ENCODE measurements around the gene COL18A1.

Gene COL18A1

GRCh38 chr21:45457161-45457831 lies 52.3 kb downstream of the COL18A1 start:
- Histone ChIP-seq H3K27ac (ENCODE audit: low read depth, low read length) (no peak overlapping the region), H3K36me3 (ENCODE audit: control insufficient read depth in 1 of 2, insufficient read depth in 2 of 2, low read length in 2 of 2) (no peaks in the 10 kb centered on the region), H3K27me3 (ENCODE audit: control insufficient read depth in 1 of 2, insufficient read depth in 2 of 2, low read length in 2 of 2) (peaks cover 0 to 5% of the 10 kb centered on the region in 2 donors), H3K9me3 (ENCODE audit: control insufficient read depth in 1 of 2, low read length in 2 of 2) (peaks cover 0 to 2% of the 10 kb centered on the region in 2 donors), H3K4me1 (ENCODE audit: control insufficient read depth in 1 of 2, insufficient read depth in 2 of 2, low read length in 2 of 2) (peaks cover 0 to 11% of the 10 kb centered on the region in 2 donors), H3K4me3 (ENCODE audit: low read depth in 1 of 2, low read length in 2 of 2) (peak overlapping the region in 1 of 2 donors; percentile 10), H3K9ac (ENCODE audit: low read depth in 1 of 2, low read length in 2 of 2) (no peak overlapping the region)

- no peak overlapping the region for H3K4me3 ChIP-seq (ENCODE audit: low read depth in 1 of 2, low read length in 2 of 2)
- peaks cover 0 to 2% of the 10 kb centered on the region in 2 donors for H3K9me3 ChIP-seq (ENCODE audit: control insufficient read depth in 1 of 2, low read length in 2 of 2)
- peaks cover 0 to 11% of the 10 kb centered on the region in 2 donors for H3K4me1 ChIP-seq (ENCODE audit: control insufficient read depth in 1 of 2, insufficient read depth in 2 of 2, low read length in 2 of 2)
- H3K36me3 ChIP-seq (ENCODE audit: control insufficient read depth in 1 of 2, insufficient read depth in 2 of 2, low read length in 2 of 2) = no peaks in the 10 kb centered on the region
- H3K27ac ChIP-seq (ENCODE audit: low read depth, low read length) = no peak overlapping the region
- H3K9ac ChIP-seq (ENCODE audit: low read depth in 1 of 2, low read length in 2 of 2) = no peak overlapping the region
- H3K27me3 ChIP-seq (ENCODE audit: control insufficient read depth in 1 of 2, insufficient read depth in 2 of 2, low read length in 2 of 2) = peaks cover 0 to 5% of the 10 kb centered on the region in 2 donors
Measured at GRCh38 chr21:45457832-45458172, 52.8 kb downstream of the COL18A1 start.

GRCh38 chr21:45458281-45459170 lies 53.6 kb downstream of the COL18A1 start:
- H3K27me3 ChIP-seq (ENCODE audit: control insufficient read depth in 1 of 2, insufficient read depth in 2 of 2, low read length in 2 of 2) = peaks cover 0 to 5% of the 10 kb centered on the region in 2 donors
- no peak overlapping the region for H3K4me3 ChIP-seq (ENCODE audit: low read depth in 1 of 2, low read length in 2 of 2)
- H3K9ac ChIP-seq (ENCODE audit: low read depth in 1 of 2, low read length in 2 of 2) = no peak overlapping the region
- H3K36me3 ChIP-seq (ENCODE audit: control insufficient read depth in 1 of 2, insufficient read depth in 2 of 2, low read length in 2 of 2) = no peaks in the 10 kb centered on the region
- H3K9me3 ChIP-seq (ENCODE audit: control insufficient read depth in 1 of 2, low read length in 2 of 2) = peaks cover 0 to 2% of the 10 kb centered on the region in 2 donors
- H3K4me1 ChIP-seq (ENCODE audit: control insufficient read depth in 1 of 2, insufficient read depth in 2 of 2, low read length in 2 of 2) = peaks cover 0 to 11% of the 10 kb centered on the region in 2 donors
- no peak overlapping the region for H3K27ac ChIP-seq (ENCODE audit: low read depth, low read length)

GRCh38 chr21:45459171-45460010 lies 54.4 kb downstream of the COL18A1 start:
- peaks cover 0 to 2% of the 10 kb centered on the region in 2 donors for H3K9me3 ChIP-seq (ENCODE audit: control insufficient read depth in 1 of 2, low read length in 2 of 2)
- H3K9ac ChIP-seq (ENCODE audit: low read depth in 1 of 2, low read length in 2 of 2) = no peak overlapping the region
- peaks cover 0 to 9% of the 10 kb centered on the region in 2 donors for H3K4me1 ChIP-seq (ENCODE audit: control insufficient read depth in 1 of 2, insufficient read depth in 2 of 2, low read length in 2 of 2)
- H3K36me3 ChIP-seq (ENCODE audit: control insufficient read depth in 1 of 2, insufficient read depth in 2 of 2, low read length in 2 of 2) = no peaks in the 10 kb centered on the region
- H3K27me3 ChIP-seq (ENCODE audit: control insufficient read depth in 1 of 2, insufficient read depth in 2 of 2, low read length in 2 of 2) = peaks cover 0 to 1% of the 10 kb centered on the region in 2 donors
- H3K27ac ChIP-seq (ENCODE audit: low read depth, low read length) = no peak overlapping the region
- no peak overlapping the region for H3K4me3 ChIP-seq (ENCODE audit: low read depth in 1 of 2, low read length in 2 of 2)

- Histone ChIP-seq H3K36me3 (ENCODE audit: control insufficient read depth in 1 of 2, insufficient read depth in 2 of 2, low read length in 2 of 2) (no peaks in the 10 kb centered on the region), H3K9ac (ENCODE audit: low read depth in 1 of 2, low read length in 2 of 2) (no peak overlapping the region), H3K27ac (ENCODE audit: low read depth, low read length) (no peak overlapping the region), H3K4me3 (ENCODE audit: low read depth in 1 of 2, low read length in 2 of 2) (no peak overlapping the region), H3K27me3 (ENCODE audit: control insufficient read depth in 1 of 2, insufficient read depth in 2 of 2, low read length in 2 of 2) (no peaks in the 10 kb centered on the region), H3K9me3 (ENCODE audit: control insufficient read depth in 1 of 2, low read length in 2 of 2) (peaks cover 0 to 2% of the 10 kb centered on the region in 2 donors), H3K4me1 (ENCODE audit: control insufficient read depth in 1 of 2, insufficient read depth in 2 of 2, low read length in 2 of 2) (peaks cover 0 to 7% of the 10 kb centered on the region in 2 donors)
Measured at GRCh38 chr21:45460011-45460565, 55.1 kb downstream of the COL18A1 start.

- no peak overlapping the region for H3K4me3 ChIP-seq (ENCODE audit: low read depth in 1 of 2, low read length in 2 of 2)
- H3K27me3 ChIP-seq (ENCODE audit: control insufficient read depth in 1 of 2, insufficient read depth in 2 of 2, low read length in 2 of 2) = no peaks in the 10 kb centered on the region
Measured at GRCh38 chr21:45460611-45461368, 55.8 kb downstream of the COL18A1 start.

GRCh38 chr21:45461369-45461750 lies 56.4 kb downstream of the COL18A1 start:
- Histone ChIP-seq H3K27ac (ENCODE audit: low read depth, low read length) (no peak overlapping the region), H3K4me3 (ENCODE audit: low read depth in 1 of 2, low read length in 2 of 2) (no peak overlapping the region), H3K4me1 (ENCODE audit: control insufficient read depth in 1 of 2, insufficient read depth in 2 of 2, low read length in 2 of 2) (peaks cover 0 to 5% of the 10 kb centered on the region in 2 donors), H3K27me3 (ENCODE audit: control insufficient read depth in 1 of 2, insufficient read depth in 2 of 2, low read length in 2 of 2) (no peaks in the 10 kb centered on the region), H3K9me3 (ENCODE audit: control insufficient read depth in 1 of 2, low read length in 2 of 2) (peaks cover 0 to 2% of the 10 kb centered on the region in 2 donors), H3K36me3 (ENCODE audit: control insufficient read depth in 1 of 2, insufficient read depth in 2 of 2, low read length in 2 of 2) (no peaks in the 10 kb centered on the region), H3K9ac (ENCODE audit: low read depth in 1 of 2, low read length in 2 of 2) (no peak overlapping the region)

More at GRCh38 chr21:45460611-45461368, 55.8 kb downstream of the COL18A1 start:
- Histone ChIP-seq H3K9ac (ENCODE audit: low read depth in 1 of 2, low read length in 2 of 2) (no peak overlapping the region), H3K27ac (ENCODE audit: low read depth, low read length) (no peak overlapping the region), H3K36me3 (ENCODE audit: control insufficient read depth in 1 of 2, insufficient read depth in 2 of 2, low read length in 2 of 2) (no peaks in the 10 kb centered on the region), H3K4me1 (ENCODE audit: control insufficient read depth in 1 of 2, insufficient read depth in 2 of 2, low read length in 2 of 2) (peaks cover 0 to 5% of the 10 kb centered on the region in 2 donors), H3K9me3 (ENCODE audit: control insufficient read depth in 1 of 2, low read length in 2 of 2) (peaks cover 0 to 2% of the 10 kb centered on the region in 2 donors)

- Histone ChIP-seq H3K27me3 (ENCODE audit: control insufficient read depth in 1 of 2, insufficient read depth in 2 of 2, low read length in 2 of 2) (no peaks in the 10 kb centered on the region), H3K27ac (ENCODE audit: low read depth, low read length) (no peak overlapping the region), H3K9me3 (ENCODE audit: control insufficient read depth in 1 of 2, low read length in 2 of 2) (peaks cover 0 to 2% of the 10 kb centered on the region in 2 donors), H3K4me1 (ENCODE audit: control insufficient read depth in 1 of 2, insufficient read depth in 2 of 2, low read length in 2 of 2) (peaks cover 0 to 5% of the 10 kb centered on the region in 2 donors), H3K9ac (ENCODE audit: low read depth in 1 of 2, low read length in 2 of 2) (no peak overlapping the region), H3K36me3 (ENCODE audit: control insufficient read depth in 1 of 2, insufficient read depth in 2 of 2, low read length in 2 of 2) (no peaks in the 10 kb centered on the region), H3K4me3 (ENCODE audit: low read depth in 1 of 2, low read length in 2 of 2) (no peak overlapping the region)
Measured at GRCh38 chr21:45461806-45462341, 56.9 kb downstream of the COL18A1 start.

GRCh38 chr21:45463871-45464270 lies 58.9 kb downstream of the COL18A1 start:
- Histone ChIP-seq H3K9ac (ENCODE audit: low read depth in 1 of 2, low read length in 2 of 2) (no peak overlapping the region), H3K4me3 (ENCODE audit: low read depth in 1 of 2, low read length in 2 of 2) (no peak overlapping the region), H3K27ac (ENCODE audit: low read depth, low read length) (no peak overlapping the region), H3K27me3 (ENCODE audit: control insufficient read depth in 1 of 2, insufficient read depth in 2 of 2, low read length in 2 of 2) (no peaks in the 10 kb centered on the region), H3K36me3 (ENCODE audit: control insufficient read depth in 1 of 2, insufficient read depth in 2 of 2, low read length in 2 of 2) (no peaks in the 10 kb centered on the region), H3K9me3 (ENCODE audit: control insufficient read depth in 1 of 2, low read length in 2 of 2) (peaks cover 0 to 2% of the 10 kb centered on the region in 2 donors), H3K4me1 (ENCODE audit: control insufficient read depth in 1 of 2, insufficient read depth in 2 of 2, low read length in 2 of 2) (peaks cover 0 to 5% of the 10 kb centered on the region in 2 donors)
